ENCODE measurements around the gene CD101. TPM values are rescaled to one million over a fixed set of nuclear protein-coding genes. Genes with fewer than 3 reads are reported as not detected.

CD101 gene
- total RNA-seq, 4 donors from 2014 or later = 0.42 to 3.4 (median 2.2) TPM

DNA sequence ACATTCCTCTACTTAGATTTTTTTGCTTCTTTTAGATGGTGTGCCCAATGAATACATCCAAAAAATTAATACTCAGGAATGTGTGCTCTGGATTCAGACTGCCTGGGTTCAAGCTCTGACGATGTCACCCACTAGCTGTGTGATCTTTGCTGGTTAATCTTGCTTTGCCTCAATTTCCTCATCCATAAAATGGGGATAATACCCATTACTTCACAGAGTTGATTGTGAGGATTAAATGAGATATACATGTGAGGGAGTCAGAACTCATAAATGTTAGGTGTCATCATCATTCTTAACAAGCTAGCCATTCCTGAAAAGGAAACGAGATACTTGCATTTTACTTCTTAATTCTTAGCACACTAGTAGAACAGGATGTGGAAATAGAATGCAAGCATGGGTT lies 45.7 kb downstream of the CD101 start:
- no peak for TF ChIP-seq POLR2A (IDR thresholded peaks at IDR 0.05)
- TF ChIP-seq, protein P1, sequence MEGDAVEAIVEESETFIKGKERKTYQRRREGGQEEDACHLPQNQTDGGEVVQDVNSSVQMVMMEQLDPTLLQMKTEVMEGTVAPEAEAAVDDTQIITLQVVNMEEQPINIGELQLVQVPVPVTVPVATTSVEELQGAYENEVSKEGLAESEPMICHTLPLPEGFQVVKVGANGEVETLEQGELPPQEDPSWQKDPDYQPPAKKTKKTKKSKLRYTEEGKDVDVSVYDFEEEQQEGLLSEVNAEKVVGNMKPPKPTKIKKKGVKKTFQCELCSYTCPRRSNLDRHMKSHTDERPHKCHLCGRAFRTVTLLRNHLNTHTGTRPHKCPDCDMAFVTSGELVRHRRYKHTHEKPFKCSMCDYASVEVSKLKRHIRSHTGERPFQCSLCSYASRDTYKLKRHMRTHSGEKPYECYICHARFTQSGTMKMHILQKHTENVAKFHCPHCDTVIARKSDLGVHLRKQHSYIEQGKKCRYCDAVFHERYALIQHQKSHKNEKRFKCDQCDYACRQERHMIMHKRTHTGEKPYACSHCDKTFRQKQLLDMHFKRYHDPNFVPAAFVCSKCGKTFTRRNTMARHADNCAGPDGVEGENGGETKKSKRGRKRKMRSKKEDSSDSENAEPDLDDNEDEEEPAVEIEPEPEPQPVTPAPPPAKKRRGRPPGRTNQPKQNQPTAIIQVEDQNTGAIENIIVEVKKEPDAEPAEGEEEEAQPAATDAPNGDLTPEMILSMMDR (IDR thresholded peaks at IDR 0.05) = no peak
- Histone ChIP-seq H3K4me1 (peaks cover 0 to 20% (median 5%) of the 10 kb centered on the region in 3 donors), H3K27me3 (no peaks in the 10 kb centered on the region), H3K4me3 (no peak overlapping the region), H3K36me3 (no peaks in the 10 kb centered on the region), H3K27ac (no peak overlapping the region), H3K9me3 (no peaks in the 10 kb centered on the region)
- intact Hi-C loops (cut with DNase I) = no loop called here
- 83 to 94% methylated on average over 2 of the region's 2 CpGs for WGBS, 2 donors
- no peak for DNase-seq

GRCh38 chr1:117049857-117050256 lies 48.3 kb downstream of the CD101 start:
- intact Hi-C loops (cut with DNase I) = loop anchor here (10.0 kb wide), 1 partner anchor 195 kb away; no protein-coding TSS in a partner anchor
- Histone ChIP-seq H3K4me1 (peaks cover 0 to 26% (median 6%) of the 10 kb centered on the region in 3 donors), H3K36me3 (no peaks in the 10 kb centered on the region), H3K27ac (peak overlapping the region in 2 of 4 donors; percentile 23 to 39), H3K27me3 (no peaks in the 10 kb centered on the region), H3K9me3 (no peaks in the 10 kb centered on the region), H3K4me3 (no peak overlapping the region)
- no peak for DNase-seq
- no peak for TF ChIP-seq POLR2A (IDR thresholded peaks at IDR 0.05)
- TF ChIP-seq, protein P1 (IDR thresholded peaks at IDR 0.05) = no peak
- WGBS, 2 donors = 89 to 93% methylated on average over 4 to 5 of the region's 5 CpGs

- Histone ChIP-seq H3K4me1 (peaks cover 0 to 26% (median 6%) of the 10 kb centered on the region in 3 donors), H3K9me3 (no peaks in the 10 kb centered on the region), H3K27ac (peak overlapping the region; percentile 54 to 80 (median 76)), H3K4me3 (peak overlapping the region in 2 of 4 donors; percentile 0 to 17), H3K27me3 (no peaks in the 10 kb centered on the region), H3K36me3 (no peaks in the 10 kb centered on the region)
- DNase-seq = no peak
- intact Hi-C loops (cut with DNase I) = loop anchor here (10.0 kb wide), 1 partner anchor 197 kb away; no protein-coding TSS in a partner anchor
- WGBS, 2 donors = 19 to 33% methylated on average over 8 of the region's 8 CpGs
- TF ChIP-seq POLR2A (IDR thresholded peaks at IDR 0.05) = no peak
- TF ChIP-seq, protein P1 (IDR thresholded peaks at IDR 0.05) = no peak
Measured at GRCh38 chr1:117051224-117052064, 49.9 kb downstream of the CD101 start.

GRCh38 chr1:117054068-117054467 lies 52.5 kb downstream of the CD101 start:
- Histone ChIP-seq H3K36me3 (no peaks in the 10 kb centered on the region), H3K4me1 (peaks cover 0 to 35% (median 6%) of the 10 kb centered on the region in 3 donors), H3K4me3 (no peak overlapping the region), H3K9me3 (no peaks in the 10 kb centered on the region), H3K27me3 (no peaks in the 10 kb centered on the region), H3K27ac (no peak overlapping the region)
- intact Hi-C loops (cut with DNase I) = loop anchor here (10.0 kb wide), 1 partner anchor 199 kb away; no protein-coding TSS in a partner anchor
- TF ChIP-seq, protein P1 (IDR thresholded peaks at IDR 0.05) = no peak
- no peak for TF ChIP-seq POLR2A (IDR thresholded peaks at IDR 0.05)
- no peak for DNase-seq

DNA sequence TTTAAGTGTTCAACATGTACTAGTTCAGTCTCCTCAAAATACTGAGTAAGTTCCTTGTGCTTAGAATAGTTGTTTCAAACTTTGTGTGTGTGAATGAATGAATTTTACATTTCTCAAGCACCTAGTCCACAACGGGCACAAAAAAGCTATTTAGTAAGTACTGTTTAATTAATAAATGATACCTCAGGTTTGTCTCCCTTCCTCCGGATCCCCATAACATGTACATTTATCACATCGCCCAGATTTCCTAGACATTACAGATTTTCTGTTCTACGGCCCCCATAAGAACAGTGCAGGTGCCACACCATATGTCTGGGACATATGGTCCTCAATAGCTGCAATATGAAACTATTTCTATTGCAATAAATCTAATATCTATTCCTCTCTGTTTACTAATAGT lies 57.2 kb downstream of the CD101 start:
- no peak for DNase-seq
- Histone ChIP-seq H3K27ac (peak overlapping the region in 3 of 4 donors; percentile 91 to 96 (median 94)), H3K4me1 (peaks cover 0 to 32% (median 7%) of the 10 kb centered on the region in 3 donors), H3K36me3 (peaks cover 0 to 14% (median 0%) of the 10 kb centered on the region in 3 donors), H3K4me3 (peak overlapping the region; percentile 84 to 89 (median 85)), H3K27me3 (no peaks in the 10 kb centered on the region), H3K9me3 (no peaks in the 10 kb centered on the region)
- no peak for TF ChIP-seq POLR2A (IDR thresholded peaks at IDR 0.05)
- TF ChIP-seq, protein P1 (IDR thresholded peaks at IDR 0.05) = no peak
- 20 to 23% methylated on average over 4 of the region's 4 CpGs for WGBS, 2 donors
- intact Hi-C loops (cut with DNase I) = loop anchor here (5.0 to 10.0 kb wide), 2 partner anchors 204 to 322 kb away; no protein-coding TSS in a partner anchor

Measured in esophagus squamous epithelium (tissue), 5 donors.